NCI-H526 treated with DMSO at 0.1 percent for 48 hours (cell line): ENCODE results near the gene SNX17.

Experiments
- DNase-seq: peaks from one replicate; lab custom pipeline; 2025; lab: John Stamatoyannopoulos, UW

The SNX17 gene

GRCh38 chr2:27363933-27364332 lies 6.5 kb upstream of the SNX17 start:
- DNase-seq: no peak

GRCh38 chr2:27369471-27370025 lies 868 bp upstream of the SNX17 start:
- DNase-seq: no peak

- DNase-seq: no peak
Measured at GRCh38 chr2:27370816-27371620, 602 bp downstream of the SNX17 start.

GRCh38 chr2:27372937-27373336 lies 2.5 kb downstream of the SNX17 start:
- DNase-seq: no peak

- no peak for DNase-seq
Measured at GRCh38 chr2:27373567-27373966, 3.2 kb downstream of the SNX17 start.

GRCh38 chr2:27375513-27376099 lies 5.2 kb downstream of the SNX17 start:
- no peak for DNase-seq

GRCh38 chr2:27376151-27376865 lies 5.9 kb downstream of the SNX17 start:
- no peak for DNase-seq

GRCh38 chr2:27376866-27377617 lies 6.6 kb downstream of the SNX17 start:
- no peak for DNase-seq

GRCh38 chr2:27377618-27378095 lies 7.2 kb downstream of the SNX17 start:
- no peak for DNase-seq

- no peak for DNase-seq
Measured at GRCh38 chr2:27378096-27378808, 7.8 kb downstream of the SNX17 start.

GRCh38 chr2:27378809-27379290 lies 8.4 kb downstream of the SNX17 start:
- no peak for DNase-seq

GRCh38 chr2:27379383-27379835 lies 9.0 kb downstream of the SNX17 start:
- no peak for DNase-seq

GRCh38 chr2:27379836-27380625 lies 9.6 kb downstream of the SNX17 start:
- no peak for DNase-seq

GRCh38 chr2:27380626-27381545 lies 10.5 kb downstream of the SNX17 start, which contains the start of gene ZNF513:
ZNF513 (minus strand) TSS chr2:27380734; CDS start chr2:27380526, 208 bp downstream.
- peak; percentile 85 for DNase-seq

- no peak for DNase-seq
Measured at GRCh38 chr2:27381577-27382181, 11.3 kb downstream of the SNX17 start.

GRCh38 chr2:27390822-27391679 lies 20.6 kb downstream of the SNX17 start:
- no peak for DNase-seq

- no peak for DNase-seq
Measured at GRCh38 chr2:27393225-27393624, 22.8 kb downstream of the SNX17 start.
